ENCODE results near the gene SH2D2A.

SH2D2A gene

GRCh38 chr1:156805766-156806511, 10.7 kb downstream of the SH2D2A start:
- no peak for DNase-seq (ENCODE audit: low read depth in 1 of 2, low spot score in 1 of 2)
- TF ChIP-seq SPI1 (IDR thresholded peaks at IDR 0.05; ENCODE audit: borderline replicate concordance, low read depth): no peak
- TF ChIP-seq POLR2AphosphoS5 (IDR thresholded peaks at IDR 0.05; ENCODE audit: low read depth): no peak
- no peak for TF ChIP-seq GABPA (IDR thresholded peaks at IDR 0.05; ENCODE audit: low read depth)
- TF ChIP-seq CTCF (IDR thresholded peaks at IDR 0.05; ENCODE audit: insufficient read depth, low read length): no peak
- TF ChIP-seq REST (IDR thresholded peaks at IDR 0.05; ENCODE audit: insufficient replicate concordance, low read depth): no peak
- Histone ChIP-seq H3K27me3 (ENCODE audit: insufficient read depth, poor library complexity, severe bottlenecking) (no peaks in the 10 kb centered on the region), H3K4me3 (replicated peaks; ENCODE audit: insufficient read depth, low read length) (no peak overlapping the region), H3K27ac (replicated peaks) (no peak overlapping the region)

GRCh38 chr1:156804572-156805243, 11.9 kb downstream of the SH2D2A start:
- TF ChIP-seq CTCF (IDR thresholded peaks at IDR 0.05; ENCODE audit: insufficient read depth, low read length) (no peak), REST (IDR thresholded peaks at IDR 0.05; ENCODE audit: insufficient replicate concordance, low read depth) (no peak), SPI1 (IDR thresholded peaks at IDR 0.05; ENCODE audit: borderline replicate concordance, low read depth) (peak; percentile 60), GABPA (IDR thresholded peaks at IDR 0.05; ENCODE audit: low read depth) (no peak)
- DNase-seq (ENCODE audit: low read depth in 1 of 2, low spot score in 1 of 2): peak; percentile 39 to 47
- Histone ChIP-seq H3K27ac (replicated peaks) (no peak overlapping the region), H3K4me3 (replicated peaks; ENCODE audit: insufficient read depth, low read length) (no peak overlapping the region), H3K27me3 (ENCODE audit: insufficient read depth, poor library complexity, severe bottlenecking) (no peaks in the 10 kb centered on the region)

- no peak for DNase-seq (ENCODE audit: low read depth in 1 of 2, low spot score in 1 of 2)
- TF ChIP-seq SPI1 (IDR thresholded peaks at IDR 0.05; ENCODE audit: borderline replicate concordance, low read depth) (no peak), CTCF (IDR thresholded peaks at IDR 0.05; ENCODE audit: insufficient read depth, low read length) (no peak), REST (IDR thresholded peaks at IDR 0.05; ENCODE audit: insufficient replicate concordance, low read depth) (no peak), POLR2AphosphoS5 (IDR thresholded peaks at IDR 0.05; ENCODE audit: low read depth) (no peak), GABPA (IDR thresholded peaks at IDR 0.05; ENCODE audit: low read depth) (no peak)
- H3K27ac ChIP-seq (replicated peaks): no peak overlapping the region
- H3K4me3 ChIP-seq (replicated peaks; ENCODE audit: insufficient read depth, low read length): no peak overlapping the region
- no peaks in the 10 kb centered on the region for H3K27me3 ChIP-seq (ENCODE audit: insufficient read depth, poor library complexity, severe bottlenecking)
Observed at GRCh38 chr1:156804026-156804425, 12.6 kb downstream of the SH2D2A start.
